IPS DF 6.9 (cell line): ENCODE results near the gene CSNK1G1.
"Not testable (repeated sequence)": the region's sequence is repeated elsewhere in the genome, so short reads cannot be mapped to it uniquely, and the experiment has no call there.

Experiments
- DNase-seq: peaks from one replicate; pipeline ENCODE4 v3.0.0-alpha.2; 2013; ENCODE audit warnings: low read depth, low spot score
- H3K27ac ChIP-seq: one replicate; pipeline ENCODE4 v1.5.1; 2013; ENCODE audit warnings: low read length, control low read depth
- H3K27me3 ChIP-seq: 2 replicates; pipeline ENCODE4 v1.6.1; 2013; ENCODE audit warnings: mild to moderate bottlenecking, low read length; ENCODE audit not compliant: control insufficient read depth, insufficient read depth
- H3K36me3 ChIP-seq: 2 replicates; pipeline ENCODE4 v1.6.1; 2013; ENCODE audit warnings: low read length; ENCODE audit not compliant: control insufficient read depth, insufficient read depth
- H3K4me1 ChIP-seq: 2 replicates; pipeline ENCODE4 v1.6.1; 2013; ENCODE audit warnings: low read length; ENCODE audit not compliant: control insufficient read depth, insufficient read depth
- H3K4me3 ChIP-seq: 2 replicates; pipeline ENCODE4 v1.5.1; 2013; ENCODE audit warnings: mild to moderate bottlenecking, low read length
- H3K9me3 ChIP-seq: 2 replicates; pipeline ENCODE4 v1.6.1; 2013; ENCODE audit warnings: low read length, inconsistent platforms; ENCODE audit not compliant: control insufficient read depth, insufficient read depth
- WGBS: extraction: QIAGEN DNeasy Blood & Tissue Kit; methylation state at CpG from one replicate; pipeline ENCODE4 v1.1.7; 2013; ENCODE audit warnings: mixed read lengths, missing lambda C conversion rate; ENCODE audit not compliant: insufficient read length, insufficient coverage; 5-methylcytosine and 5-hydroxymethylcytosine counted together

Gene CSNK1G1

DNA sequence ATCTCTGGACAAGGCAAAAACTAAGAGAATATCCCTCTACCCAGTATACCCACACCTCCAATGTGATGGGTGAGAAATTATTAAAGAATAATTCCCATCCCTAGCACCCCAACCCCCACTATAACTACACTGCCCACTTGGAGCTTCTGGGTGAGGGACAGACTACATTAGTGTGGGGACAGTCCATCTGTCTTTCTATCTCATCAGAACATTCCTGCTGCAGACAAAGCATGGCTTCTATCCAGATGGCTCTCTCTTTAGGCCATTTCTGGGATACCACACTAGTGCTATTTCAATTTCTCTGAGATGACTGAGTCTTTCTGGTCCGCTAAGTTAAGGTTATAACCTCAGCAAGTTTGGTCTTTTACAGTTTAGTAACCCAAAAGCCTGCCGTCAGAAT is 6.6 kb downstream of the CSNK1G1 start:
- Histone ChIP-seq H3K4me1 (no peaks in the 10 kb centered on the region), H3K9me3 (no peaks in the 10 kb centered on the region), H3K27ac (no peak overlapping the region), H3K27me3 (no peaks in the 10 kb centered on the region), H3K36me3 (no peaks in the 10 kb centered on the region), H3K4me3 (no peak overlapping the region)
- no peak for DNase-seq
- no CpG with 5 or more reads among the region's 2 CpGs for WGBS

DNA sequence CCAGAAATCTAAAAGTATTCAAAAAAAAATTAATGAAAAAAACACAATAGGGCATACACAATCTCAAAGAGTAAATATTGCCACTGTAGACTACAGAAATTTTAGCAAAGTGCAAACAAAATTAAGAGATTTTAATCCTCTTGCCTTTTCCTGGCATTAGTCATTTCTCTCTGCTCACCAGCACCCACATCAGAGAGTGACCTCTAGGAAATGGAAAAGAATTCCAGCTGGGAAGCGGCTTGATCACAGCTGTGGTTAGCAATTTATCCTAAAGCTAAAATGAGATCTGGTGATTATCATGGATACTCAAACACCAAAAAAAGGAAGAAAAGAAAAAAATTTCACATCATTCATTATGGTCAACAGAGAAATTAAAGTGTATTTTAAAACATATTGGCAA is 7.5 kb downstream of the CSNK1G1 start:
- no peak overlapping the region for H3K27ac ChIP-seq
- H3K4me1 ChIP-seq = no peaks in the 10 kb centered on the region
- H3K27me3 ChIP-seq = no peaks in the 10 kb centered on the region
- H3K9me3 ChIP-seq = no peaks in the 10 kb centered on the region
- no peak for DNase-seq
- WGBS = no CpG with 5 or more reads among the region's 1 CpG
- H3K4me3 ChIP-seq = no peak overlapping the region
- H3K36me3 ChIP-seq = no peaks in the 10 kb centered on the region

DNA sequence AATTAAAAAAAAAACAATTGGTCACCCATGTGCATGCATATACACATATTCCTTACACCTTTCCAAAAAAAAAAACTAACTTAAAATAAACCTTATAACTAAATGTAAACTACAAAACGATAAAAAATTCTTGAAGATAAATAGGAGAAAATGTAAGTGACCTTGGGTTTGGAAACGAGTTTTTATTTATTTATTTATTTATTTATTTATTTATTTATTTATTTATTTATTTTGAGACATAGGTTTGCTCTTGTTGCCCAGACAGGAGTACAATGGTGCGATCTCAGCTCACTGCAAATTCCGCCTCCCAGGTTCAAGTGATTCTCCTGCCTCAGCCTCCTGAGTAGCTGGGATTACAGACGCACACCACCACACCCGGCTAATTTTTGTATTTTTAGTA is 9.7 kb downstream of the CSNK1G1 start:
- H3K36me3 ChIP-seq, DNase-seq, H3K4me3 ChIP-seq, H3K9me3 ChIP-seq, H3K4me1 ChIP-seq, H3K27ac ChIP-seq, H3K27me3 ChIP-seq: not testable (repeated sequence)
- 100% methylated on average over 1 of the region's 6 CpGs for WGBS

DNA sequence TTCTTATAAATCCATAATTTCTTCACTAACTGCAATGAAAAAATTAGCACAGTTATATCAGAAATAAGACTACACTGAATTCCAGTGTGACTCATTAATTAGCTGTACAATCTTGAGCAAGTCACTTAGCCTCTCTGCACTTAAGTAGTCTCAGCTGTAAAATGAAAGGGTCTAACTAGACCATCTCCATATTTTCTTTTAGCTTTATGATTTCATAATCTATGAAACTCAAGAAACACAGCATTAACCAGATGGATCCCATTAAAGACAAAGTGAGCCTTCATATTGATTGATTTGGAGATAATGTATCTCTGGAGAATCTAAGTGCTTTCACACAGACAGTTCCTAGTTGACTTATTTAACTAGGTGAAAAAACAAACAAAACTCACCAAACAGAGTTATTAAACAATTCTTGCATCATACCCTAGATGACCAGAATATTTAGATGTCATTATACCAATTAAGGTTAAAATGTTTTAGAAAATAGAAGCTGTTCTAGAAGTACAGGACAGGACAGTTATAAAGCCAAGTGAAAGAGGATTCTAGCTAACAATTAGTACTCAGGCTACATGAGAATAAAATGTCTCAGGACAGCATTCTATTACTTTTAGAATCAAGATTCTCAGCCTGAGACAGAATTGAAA is 11.2 kb downstream of the CSNK1G1 start:
- Histone ChIP-seq H3K4me3 (no peak overlapping the region), H3K27me3 (no peaks in the 10 kb centered on the region), H3K36me3 (no peaks in the 10 kb centered on the region), H3K4me1 (no peaks in the 10 kb centered on the region), H3K9me3 (no peaks in the 10 kb centered on the region), H3K27ac (no peak overlapping the region)
- DNase-seq = no peak

DNA sequence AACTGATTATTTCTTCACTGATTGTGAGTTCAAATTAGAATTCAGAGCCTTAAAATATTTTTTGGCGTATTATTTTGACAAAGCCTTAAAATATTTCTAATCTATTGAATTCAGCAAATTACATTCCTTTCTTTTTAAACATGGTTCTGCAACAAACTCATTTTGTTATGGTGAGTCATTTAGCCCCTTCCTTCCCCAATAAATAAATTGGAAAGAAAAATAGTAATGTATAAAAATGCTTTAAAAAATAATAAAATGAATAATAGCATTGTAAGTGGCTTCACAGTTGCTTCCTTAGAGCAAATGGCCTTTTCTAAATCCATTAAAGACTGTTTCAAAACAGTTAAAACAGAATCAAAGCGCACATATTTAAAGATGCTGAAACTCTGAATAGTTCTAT is 12.1 kb downstream of the CSNK1G1 start:
- H3K9me3 ChIP-seq = no peaks in the 10 kb centered on the region
- WGBS = no CpG with 5 or more reads among the region's 2 CpGs
- no peaks in the 10 kb centered on the region for H3K27me3 ChIP-seq
- no peak overlapping the region for H3K27ac ChIP-seq
- no peak overlapping the region for H3K4me3 ChIP-seq
- no peak for DNase-seq
- H3K36me3 ChIP-seq = no peaks in the 10 kb centered on the region
- H3K4me1 ChIP-seq = no peaks in the 10 kb centered on the region

DNA sequence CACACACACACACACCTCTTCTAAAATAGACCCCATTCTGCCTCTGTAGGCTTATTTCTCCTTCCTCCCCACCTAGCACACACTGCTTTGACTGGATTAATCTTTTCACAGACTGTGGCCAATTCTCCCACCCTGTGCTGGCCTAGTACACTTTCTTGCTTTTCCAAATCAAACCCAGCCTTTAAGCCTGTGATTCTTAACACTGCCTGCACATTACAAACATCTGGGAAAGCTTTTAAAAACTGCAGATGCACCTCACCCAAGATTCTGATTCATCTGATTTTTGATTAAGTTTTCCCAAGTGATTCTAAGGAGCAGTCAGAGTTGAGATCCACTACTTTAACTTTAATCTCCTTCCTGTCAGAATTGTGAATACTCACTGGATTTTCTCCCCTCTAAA is 12.8 kb downstream of the CSNK1G1 start:
- H3K4me1 ChIP-seq = no peaks in the 10 kb centered on the region
- no peak overlapping the region for H3K4me3 ChIP-seq
- no peaks in the 10 kb centered on the region for H3K9me3 ChIP-seq
- H3K27ac ChIP-seq = no peak overlapping the region
- no peaks in the 10 kb centered on the region for H3K36me3 ChIP-seq
- H3K27me3 ChIP-seq = no peaks in the 10 kb centered on the region
- no peak for DNase-seq

DNA sequence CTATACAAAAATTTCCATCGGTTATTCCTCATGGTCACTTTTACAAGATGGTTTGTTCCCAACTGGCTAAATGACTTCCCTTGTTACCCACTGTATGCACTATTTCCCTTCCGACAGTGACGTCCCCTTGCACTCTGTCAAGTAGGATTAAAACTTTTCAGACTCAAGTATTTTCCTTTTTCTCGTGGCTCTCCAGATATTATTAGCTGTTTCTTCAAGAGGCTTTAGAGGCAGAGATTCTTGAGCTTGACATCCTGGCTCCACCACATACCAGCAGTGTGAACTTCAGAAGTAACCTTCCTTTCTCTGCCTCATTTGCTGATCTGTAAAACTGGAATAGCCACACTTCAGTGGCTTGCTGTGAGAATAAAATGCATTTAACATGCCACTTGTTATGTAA is 14.0 kb downstream of the CSNK1G1 start:
- no CpG with 5 or more reads among the region's 4 CpGs for WGBS
- Histone ChIP-seq H3K36me3 (no peaks in the 10 kb centered on the region), H3K4me3 (no peak overlapping the region), H3K9me3 (no peaks in the 10 kb centered on the region), H3K27me3 (no peaks in the 10 kb centered on the region), H3K27ac (no peak overlapping the region), H3K4me1 (no peaks in the 10 kb centered on the region)
- no peak for DNase-seq

DNA sequence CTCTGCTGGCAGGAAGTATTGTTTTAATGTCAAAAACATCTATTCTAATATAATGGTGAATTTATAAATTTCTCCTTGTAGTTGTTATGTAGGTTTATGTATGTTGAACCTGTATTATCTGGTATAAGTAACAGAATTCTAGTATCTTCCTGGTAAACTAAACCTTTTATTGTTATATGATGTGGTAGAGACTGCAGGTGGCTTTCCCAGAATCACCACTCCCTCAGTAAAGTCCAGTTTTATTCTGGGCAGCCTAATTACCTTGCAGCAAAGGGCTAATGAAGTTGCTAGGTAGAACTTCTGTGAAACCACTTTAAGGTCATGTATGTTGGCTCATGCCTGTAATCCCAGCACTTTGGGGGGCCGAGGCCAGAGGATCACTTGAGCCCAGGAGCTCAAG is 15.6 kb downstream of the CSNK1G1 start:
- Histone ChIP-seq H3K9me3 (no peaks in the 10 kb centered on the region), H3K27me3 (no peaks in the 10 kb centered on the region), H3K36me3 (no peaks in the 10 kb centered on the region), H3K4me1 (no peaks in the 10 kb centered on the region), H3K27ac (no peak overlapping the region), H3K4me3 (no peak overlapping the region)
- DNase-seq = no peak
- WGBS = no CpG with 5 or more reads among the region's 1 CpG

DNA sequence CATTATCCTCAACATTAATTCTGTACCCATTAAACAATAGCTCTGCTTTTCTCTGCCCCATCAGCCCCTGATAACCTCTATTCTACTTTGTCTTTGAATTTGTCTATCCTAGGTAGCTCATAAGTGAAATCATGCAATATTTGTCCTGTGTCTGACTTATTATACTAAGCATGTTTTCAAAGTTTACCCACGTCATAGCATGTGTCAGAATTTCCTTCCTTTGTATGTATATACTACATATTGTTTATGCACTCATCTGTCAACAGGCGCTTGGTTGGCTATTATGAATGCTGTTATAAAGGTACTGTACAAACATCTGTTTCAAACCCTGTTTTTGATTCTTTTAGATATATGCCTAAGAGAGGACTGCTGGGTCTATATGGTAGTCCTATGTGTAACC is 18.2 kb downstream of the CSNK1G1 start:
- H3K27ac ChIP-seq = no peak overlapping the region
- H3K9me3 ChIP-seq = no peaks in the 10 kb centered on the region
- no peak for DNase-seq
- no peak overlapping the region for H3K4me3 ChIP-seq
- no peaks in the 10 kb centered on the region for H3K27me3 ChIP-seq
- no CpG with 5 or more reads among the region's 2 CpGs for WGBS
- H3K36me3 ChIP-seq = no peaks in the 10 kb centered on the region
- H3K4me1 ChIP-seq = no peaks in the 10 kb centered on the region

DNA sequence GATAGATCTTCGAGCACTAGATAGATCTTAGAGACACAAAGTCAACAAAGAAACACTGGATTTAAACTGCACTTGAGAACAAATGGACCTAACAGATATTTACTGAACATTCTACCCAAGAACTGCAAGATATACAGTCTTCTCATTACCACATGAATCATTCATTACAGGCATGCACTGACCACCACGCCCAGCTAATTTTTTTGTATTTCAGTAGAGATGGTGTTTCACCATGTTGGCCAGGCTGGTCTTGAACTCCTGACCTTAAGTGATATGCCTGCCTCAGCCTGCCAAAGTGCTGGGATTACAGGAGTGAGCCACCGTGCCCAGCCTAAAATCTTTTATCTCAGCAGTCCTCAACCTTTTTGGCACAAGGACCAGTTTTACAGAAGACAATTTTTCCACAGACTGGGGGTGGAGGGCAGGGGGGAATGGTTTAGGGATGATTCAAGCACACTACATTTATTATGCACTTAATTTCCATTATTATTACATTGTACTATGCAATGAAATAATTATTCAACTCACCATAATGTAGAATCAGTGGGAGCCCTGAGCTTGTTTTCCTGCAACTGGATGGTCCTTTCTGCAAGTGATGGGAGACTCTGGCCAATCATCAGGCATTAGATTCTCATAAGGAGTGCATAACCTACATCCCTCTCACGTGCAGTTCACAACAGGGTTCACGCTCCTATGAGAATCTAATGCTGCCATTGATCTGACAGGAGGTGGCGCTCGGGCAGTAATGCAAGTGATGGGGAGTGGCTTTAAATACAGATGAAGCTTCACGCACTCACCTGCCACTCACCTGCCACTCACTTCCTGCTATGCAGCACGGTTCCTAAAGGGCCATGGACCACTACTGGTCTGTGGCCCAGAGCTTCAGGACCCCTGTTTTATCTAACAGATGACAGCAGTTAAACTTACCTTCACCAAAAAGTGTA is 21.7 kb downstream of the CSNK1G1 start:
- Histone ChIP-seq H3K4me3 (no peak overlapping the region), H3K27ac (no peak overlapping the region), H3K36me3 (no peaks in the 10 kb centered on the region), H3K27me3 (no peaks in the 10 kb centered on the region), H3K9me3 (no peaks in the 10 kb centered on the region), H3K4me1 (no peaks in the 10 kb centered on the region)
- no CpG with 5 or more reads among the region's 9 CpGs for WGBS
- DNase-seq = no peak

DNA sequence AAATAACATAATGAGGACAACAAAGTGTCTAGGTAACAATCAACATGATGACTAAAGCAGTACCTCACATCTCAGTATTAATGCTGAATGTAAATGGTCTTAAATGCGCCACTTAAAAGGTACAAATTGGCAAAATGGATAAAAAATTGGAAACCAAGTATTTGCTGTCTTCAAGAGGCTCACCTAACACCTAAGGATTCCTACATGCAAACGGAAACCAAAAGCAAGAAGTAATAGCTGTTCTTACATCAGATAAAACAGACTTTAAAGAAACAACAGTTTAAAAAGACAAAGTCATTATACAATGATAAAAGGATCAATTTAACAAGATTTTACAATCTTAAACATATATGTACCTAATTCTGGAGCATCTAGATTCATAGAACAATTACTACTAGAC is 22.5 kb downstream of the CSNK1G1 start:
- no peak for DNase-seq
- no peaks in the 10 kb centered on the region for H3K36me3 ChIP-seq
- no peaks in the 10 kb centered on the region for H3K27me3 ChIP-seq
- H3K4me3 ChIP-seq = no peak overlapping the region
- H3K9me3 ChIP-seq = no peaks in the 10 kb centered on the region
- no CpG with 5 or more reads among the region's 2 CpGs for WGBS
- H3K4me1 ChIP-seq = no peaks in the 10 kb centered on the region
- no peak overlapping the region for H3K27ac ChIP-seq
